T47D (cell line): ENCODE results near the gene EPN2.
"Not testable (repeated sequence)": the region's sequence is repeated elsewhere in the genome, so short reads cannot be mapped to it uniquely, and the experiment has no call there.

Source experiments
- DNase-seq, 2 experiments: peaks; one replicate each; pipeline versions ENCODE4 v3.0.0 to v3.0.0-alpha.2; 2011 to 2012; ENCODE audit warnings: low read depth in 1 of 2, low spot score in 1 of 2
- JUND ChIP-seq: IDR thresholded peaks from 2 replicates; pipeline ENCODE4 v1.6.1; 2012; ENCODE audit warnings: low read depth
- in situ Hi-C: cut with HindIII; loops from 2 replicates; pipeline ENCODE4 v1.10.0; 2016; ENCODE audit warnings: low sequenced_read_pairs, low pct_unique_long_range_greater_than_20kb

Gene EPN2

GRCh38 chr17:19268611-19269010 lies 31.4 kb downstream of the EPN2 start:
- no peak for TF ChIP-seq JUND
- DNase-seq, result no peak
- in situ Hi-C loops, result no loop called here

- DNase-seq, result no peak
- TF ChIP-seq JUND, result no peak
- in situ Hi-C loops, result no loop called here
These were observed 31.9 kb downstream of the EPN2 start for GRCh38 chr17:19269106-19269505.

DNA sequence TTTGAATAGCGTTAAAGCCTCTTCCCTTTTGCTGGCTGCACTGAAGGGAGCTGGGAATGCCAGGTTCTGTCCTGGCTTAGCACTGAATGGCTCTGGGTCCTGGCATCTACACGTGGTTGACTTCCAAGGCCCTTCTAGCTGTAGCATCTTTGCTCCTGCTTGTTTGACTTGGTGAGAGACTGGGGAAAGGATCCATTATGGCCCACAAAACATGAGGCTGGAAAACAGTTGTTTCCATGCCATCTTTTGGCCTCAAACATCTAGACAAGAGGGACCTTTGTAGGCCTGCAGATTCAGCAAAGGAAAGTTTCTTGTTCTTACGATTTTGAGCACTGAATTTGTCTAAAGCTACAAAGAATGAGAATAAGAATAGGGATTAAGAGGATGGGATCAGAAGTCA lies 32.5 kb downstream of the EPN2 start:
- DNase-seq, result no peak
- no peak for TF ChIP-seq JUND
- in situ Hi-C loops, result no loop called here

- in situ Hi-C loops, result no loop called here
- no peak for TF ChIP-seq JUND
These were observed 33.2 kb downstream of the EPN2 start for GRCh38 chr17:19270347-19270703.

GRCh38 chr17:19270704-19271611 lies 33.8 kb downstream of the EPN2 start:
- no peak for TF ChIP-seq JUND
- DNase-seq, result no peak
- in situ Hi-C loops, result no loop called here

More at GRCh38 chr17:19270347-19270703, 33.2 kb downstream of the EPN2 start:
- DNase-seq, result no peak

DNA sequence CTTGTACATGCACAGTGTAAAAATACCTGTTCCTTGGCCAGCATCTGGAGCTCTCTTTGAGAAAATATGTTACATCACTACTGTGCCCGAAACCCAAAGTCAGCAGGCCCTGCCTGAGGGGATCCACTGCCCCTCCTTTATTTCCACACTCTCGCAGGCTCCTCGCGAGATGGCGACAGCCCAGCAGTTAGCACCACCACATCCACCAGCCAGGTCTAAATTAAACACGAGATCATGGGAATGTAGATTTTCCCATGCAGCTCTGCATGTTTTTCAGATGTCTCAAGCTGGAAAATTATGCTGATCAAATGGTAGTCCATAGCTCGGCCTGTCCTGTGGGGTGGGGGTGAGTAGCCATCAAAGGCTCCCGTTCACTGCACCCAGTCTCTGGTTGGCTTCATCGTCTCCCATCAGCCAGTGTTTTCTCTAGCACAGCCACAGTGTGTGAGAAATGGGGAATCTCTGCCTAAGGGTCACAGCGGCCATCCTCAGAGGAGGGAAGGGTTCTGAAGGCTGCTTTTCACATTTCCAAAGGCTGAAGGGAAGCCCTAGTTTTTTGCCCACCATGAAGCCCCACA lies 34.7 kb downstream of the EPN2 start:
- no peak for TF ChIP-seq JUND
- DNase-seq, result no peak
- in situ Hi-C loops, result no loop called here

- DNase-seq, result no peak
- no peak for TF ChIP-seq JUND
- in situ Hi-C loops, result no loop called here
These were observed 36.6 kb downstream of the EPN2 start for GRCh38 chr17:19273731-19274130.

GRCh38 chr17:19274893-19275292 lies 37.7 kb downstream of the EPN2 start:
- in situ Hi-C loops, result no loop called here
- DNase-seq, result no peak

DNA sequence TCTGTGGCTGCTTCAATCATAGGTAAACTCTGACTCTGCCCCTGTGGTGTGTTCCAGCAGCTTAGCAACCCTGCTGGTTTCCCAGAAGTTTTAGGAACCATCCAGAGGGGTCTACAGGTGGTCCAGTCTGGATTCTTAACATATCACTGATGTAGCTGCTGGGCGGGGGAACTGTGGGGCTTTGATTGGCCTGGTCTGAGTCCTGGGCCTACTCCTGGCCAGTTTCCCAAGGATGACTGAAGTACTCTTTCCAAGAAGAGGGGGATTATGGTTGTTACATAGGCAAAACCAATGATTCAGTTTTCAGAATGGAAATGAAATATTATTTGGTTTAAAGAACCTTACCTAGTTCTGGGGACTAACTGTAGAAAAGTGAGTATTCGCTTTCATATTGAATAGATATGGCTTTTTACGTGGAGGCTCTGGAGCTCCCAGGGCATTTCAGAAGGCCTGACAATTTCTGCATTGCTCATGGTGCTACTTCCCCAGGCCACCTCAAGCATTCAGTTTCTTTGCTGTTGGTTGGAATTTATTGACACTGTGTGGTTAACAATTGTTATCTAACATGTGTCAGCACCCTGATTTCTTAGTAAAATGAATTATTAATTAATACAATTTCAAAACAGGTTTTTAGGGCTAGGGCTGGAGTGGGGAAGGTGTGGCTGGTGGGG lies 38.4 kb downstream of the EPN2 start:
- no peak for DNase-seq
- TF ChIP-seq JUND, result no peak
- in situ Hi-C loops, result no loop called here

More at GRCh38 chr17:19274893-19275292, 37.7 kb downstream of the EPN2 start:
- TF ChIP-seq JUND, result no peak

DNA sequence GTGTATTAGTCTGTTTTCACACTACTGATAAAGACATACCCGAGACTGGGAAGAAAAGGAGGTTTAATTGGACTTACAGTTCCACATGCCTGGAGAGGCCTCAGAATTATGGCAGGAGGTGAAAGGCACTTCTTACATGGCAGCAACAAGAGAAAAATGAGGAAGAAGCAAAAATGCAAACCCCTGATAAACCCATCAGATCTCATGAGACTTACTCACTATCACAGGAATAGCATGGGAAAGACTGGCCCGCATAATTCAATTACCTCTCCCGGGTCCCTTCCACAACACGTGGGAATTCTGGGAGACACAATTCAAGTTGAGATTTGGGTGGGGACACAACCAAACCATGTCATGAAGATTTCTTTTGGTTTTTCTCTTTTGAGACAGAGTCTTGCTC lies 41.1 kb downstream of the EPN2 start:
- in situ Hi-C loops, DNase-seq: not testable (repeated sequence)

- in situ Hi-C loops, result no loop called here
- no peak for DNase-seq
- TF ChIP-seq JUND, result no peak
These were observed 41.6 kb downstream of the EPN2 start for GRCh38 chr17:19278729-19279128.

GRCh38 chr17:19281161-19281560 lies 44.0 kb downstream of the EPN2 start:
- in situ Hi-C loops, result no loop called here

More at GRCh38 chr17:19281161-19281560, 44.0 kb downstream of the EPN2 start:
- no peak for TF ChIP-seq JUND
- no peak for DNase-seq
